GM06990 (cell line): ENCODE results near the gene MT1E.

Experiments used
- DNase-seq: peaks from one replicate; pipeline ENCODE4 v3.0.0-alpha.2; 2011; ENCODE audit not compliant: insufficient read length; ENCODE audit errors: extremely low read depth
- H3K27me3 ChIP-seq: replicated peaks from 2 replicates; pipeline ENCODE4 v1.6.0; 2011; ENCODE audit warnings: low read length; ENCODE audit not compliant: control insufficient read depth, insufficient read depth
- H3K36me3 ChIP-seq: 2 replicates; pipeline ENCODE4 v1.5.1; 2011; ENCODE audit warnings: low read length; ENCODE audit not compliant: control insufficient read depth, insufficient read depth
- H3K4me3 ChIP-seq: replicated peaks from 2 replicates; pipeline ENCODE4 v1.5.1; 2011; ENCODE audit warnings: low read depth, mild to moderate bottlenecking, control low read depth, low read length
- CTCF ChIP-seq: IDR thresholded peaks from 2 replicates; pipeline ENCODE4 v1.5.1; 2011; ENCODE audit warnings: low read length, control low read depth, mild to moderate bottlenecking, inconsistent platforms; ENCODE audit not compliant: insufficient read depth, poor library complexity, severe bottlenecking

Gene MT1E

GRCh38 chr16:56631197-56631596 is 5.6 kb downstream of the MT1E start:
- TF ChIP-seq CTCF = no peak
- no peak for DNase-seq
- Histone ChIP-seq H3K4me3 (no peak overlapping the region), H3K36me3 (no peaks in the 10 kb centered on the region), H3K27me3 (peaks cover 3% of the 10 kb centered on the region)

- Histone ChIP-seq H3K27me3 (peaks cover 3% of the 10 kb centered on the region), H3K4me3 (no peak overlapping the region), H3K36me3 (no peaks in the 10 kb centered on the region)
- no peak for DNase-seq
- no peak for TF ChIP-seq CTCF
Measured at GRCh38 chr16:56631832-56632155, 6.2 kb downstream of the MT1E start.

GRCh38 chr16:56632156-56632847 is 6.7 kb downstream of the MT1E start, which contains the start of gene MT1M:
Gene MT1M, plus strand, starts transcription at chr16:56632659. Its CDS starts 73 bp downstream, at chr16:56632732.
- TF ChIP-seq CTCF = no peak
- DNase-seq = no peak
- Histone ChIP-seq H3K4me3 (no peak within 1 kb of the TSS), H3K27me3 (peaks cover 3% of the 10 kb centered on the region), H3K36me3 (no peaks in the 10 kb centered on the region)

- DNase-seq = no peak
- H3K27me3 ChIP-seq = peaks cover 4% of the 10 kb centered on the region
- TF ChIP-seq CTCF = no peak
- H3K4me3 ChIP-seq = no peak overlapping the region
- no peaks in the 10 kb centered on the region for H3K36me3 ChIP-seq
Measured at GRCh38 chr16:56632848-56633365, 7.3 kb downstream of the MT1E start.

- no peak for TF ChIP-seq CTCF
- peaks cover 4% of the 10 kb centered on the region for H3K27me3 ChIP-seq
Measured at GRCh38 chr16:56633535-56633934, 8.0 kb downstream of the MT1E start.

More at GRCh38 chr16:56633535-56633934, 8.0 kb downstream of the MT1E start:
- Histone ChIP-seq H3K4me3 (no peak overlapping the region), H3K36me3 (no peaks in the 10 kb centered on the region)
- DNase-seq = no peak
